Astrocyte (in vitro differentiated cells and primary cell): ENCODE data around the gene SUPT20HL2.

Experiments used
- EZH2 ChIP-seq: IDR thresholded peaks from 2 replicates; pipeline ENCODE4 v1.6.1; 2012; ENCODE audit warnings: mild to moderate bottlenecking, low read length, inconsistent platforms; ENCODE audit not compliant: insufficient read depth
- TF ChIP-seq, protein P1 (sequence below): IDR thresholded peaks from 2 replicates; pipeline ENCODE4 v1.5.1; 2011; ENCODE audit warnings: low read depth, mild to moderate bottlenecking, inconsistent platforms, low read length, moderate library complexity; ENCODE audit not compliant: insufficient read depth

DNA sequence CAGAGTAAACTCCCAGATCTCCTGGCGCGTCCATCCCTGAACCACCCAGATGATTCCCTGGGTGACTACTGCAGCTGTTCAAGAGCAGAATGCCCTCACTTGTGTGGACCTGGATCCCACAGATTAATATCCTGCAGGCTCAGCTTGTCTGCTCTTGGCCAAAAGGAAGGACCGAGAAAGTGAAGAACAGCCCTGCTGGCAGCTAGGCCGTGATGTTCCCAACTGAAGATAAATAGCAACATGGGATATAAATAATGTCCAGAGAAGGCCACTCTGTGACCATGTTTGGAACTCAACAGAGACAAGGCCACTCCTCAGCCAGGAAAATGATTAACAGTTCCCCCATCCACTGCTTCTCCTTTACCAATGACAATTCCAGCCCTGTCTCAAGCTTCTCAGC is 21.5 kb downstream of the SUPT20HL2 start:
- TF ChIP-seq, protein P1, sequence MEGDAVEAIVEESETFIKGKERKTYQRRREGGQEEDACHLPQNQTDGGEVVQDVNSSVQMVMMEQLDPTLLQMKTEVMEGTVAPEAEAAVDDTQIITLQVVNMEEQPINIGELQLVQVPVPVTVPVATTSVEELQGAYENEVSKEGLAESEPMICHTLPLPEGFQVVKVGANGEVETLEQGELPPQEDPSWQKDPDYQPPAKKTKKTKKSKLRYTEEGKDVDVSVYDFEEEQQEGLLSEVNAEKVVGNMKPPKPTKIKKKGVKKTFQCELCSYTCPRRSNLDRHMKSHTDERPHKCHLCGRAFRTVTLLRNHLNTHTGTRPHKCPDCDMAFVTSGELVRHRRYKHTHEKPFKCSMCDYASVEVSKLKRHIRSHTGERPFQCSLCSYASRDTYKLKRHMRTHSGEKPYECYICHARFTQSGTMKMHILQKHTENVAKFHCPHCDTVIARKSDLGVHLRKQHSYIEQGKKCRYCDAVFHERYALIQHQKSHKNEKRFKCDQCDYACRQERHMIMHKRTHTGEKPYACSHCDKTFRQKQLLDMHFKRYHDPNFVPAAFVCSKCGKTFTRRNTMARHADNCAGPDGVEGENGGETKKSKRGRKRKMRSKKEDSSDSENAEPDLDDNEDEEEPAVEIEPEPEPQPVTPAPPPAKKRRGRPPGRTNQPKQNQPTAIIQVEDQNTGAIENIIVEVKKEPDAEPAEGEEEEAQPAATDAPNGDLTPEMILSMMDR = no peak
- TF ChIP-seq EZH2 = no peak
